CD4-positive, CD25-positive, alpha-beta regulatory T cell (primary cell): ENCODE results near the gene PA2G4. TPM values are rescaled to one million over a fixed set of nuclear protein-coding genes. Genes with fewer than 3 reads are reported as not detected.
"Not testable (repeated sequence)": the region's sequence is repeated elsewhere in the genome, so short reads cannot be mapped to it uniquely, and the experiment has no call there.

ENCODE experiments used
- ATAC-seq, 2 donors: fragments of 150-1000 bp; cut with Tn5 transposase; one replicate each; pipeline ENCODE4 v1.10.0; 2021; ENCODE audit warnings: low read depth in 2 of 2, moderate number of reproducible peaks in 2 of 2, moderate library complexity in 1 of 2
- DNase-seq, 3 donors: peaks; one replicate each; pipeline versions ENCODE4 v3.0.0 to v3.0.0-alpha.2; 2012 to 2022; ENCODE audit warnings: mixed read lengths in 1 of 3
- H3K27ac ChIP-seq: one replicate; pipeline ENCODE4 v1.7.0; 2013; ENCODE audit warnings: mild to moderate bottlenecking, low read length; ENCODE audit not compliant: insufficient read depth, poor library complexity, severe bottlenecking
- H3K27me3 ChIP-seq: one replicate; pipeline ENCODE4 v1.7.0; 2013; ENCODE audit warnings: low read length; ENCODE audit not compliant: control insufficient read depth, insufficient read depth
- H3K36me3 ChIP-seq: one replicate; pipeline ENCODE4 v1.7.0; 2013; ENCODE audit warnings: mild to moderate bottlenecking, low read length, moderate library complexity; ENCODE audit not compliant: control insufficient read depth, insufficient read depth
- H3K4me1 ChIP-seq: 2 replicates; pipeline ENCODE4 v1.7.0; 2013; ENCODE audit warnings: mild to moderate bottlenecking, low read length; ENCODE audit not compliant: insufficient read depth, control insufficient read depth, poor library complexity, severe bottlenecking
- H3K4me3 ChIP-seq: one replicate; pipeline ENCODE4 v1.7.0; 2013; ENCODE audit warnings: low read depth, mild to moderate bottlenecking, low read length, moderate library complexity
- H3K9me3 ChIP-seq, 2 experiments: 1 replicate in 1 of 2; 2 replicates in 1 of 2; pipeline ENCODE4 v1.7.0; 2013; ENCODE audit warnings: low read length in 2 of 2, mild to moderate bottlenecking in 1 of 2, moderate library complexity in 1 of 2; ENCODE audit not compliant: control insufficient read depth in 2 of 2
- H3K27ac Mint-ChIP-seq, 3 donors: one replicate each; pipeline ENCODE4 v1.8.0; 2020 to 2022; ENCODE audit warnings: mild to moderate bottlenecking in 3 of 3, mixed read lengths in 3 of 3, moderate library complexity in 2 of 3
- H3K27me3 Mint-ChIP-seq: one replicate; pipeline ENCODE4 v1.8.0; 2022; ENCODE audit warnings: mild to moderate bottlenecking, mixed read lengths
- H3K36me3 Mint-ChIP-seq: one replicate; pipeline ENCODE4 v1.8.0; 2020; ENCODE audit warnings: mixed read lengths
- H3K4me1 Mint-ChIP-seq, 4 donors: one replicate each; pipeline ENCODE4 v1.8.0; 2020 to 2022; ENCODE audit warnings: mixed read lengths in 4 of 4, mild to moderate bottlenecking in 1 of 4
- H3K4me3 Mint-ChIP-seq, 4 donors: one replicate each; pipeline ENCODE4 v1.8.0; 2020 to 2022; ENCODE audit warnings: mild to moderate bottlenecking in 4 of 4, mixed read lengths in 4 of 4, moderate library complexity in 3 of 4
- H3K9me3 Mint-ChIP-seq, 7 donors: one replicate each; pipeline ENCODE4 v1.8.0; 2020 to 2022; ENCODE audit warnings: mixed read lengths in 7 of 7, mild to moderate bottlenecking in 3 of 7, moderate library complexity in 2 of 7
- polyA plus RNA-seq, 4 donors: library from polyadenylated mRNA; unstranded; fragments of 300-500 nt; fragmentation: Illumina TruSeq; gene quantifications; one replicate each; pipeline ENCODE4 v1.2.3, GENCODE V29; 2021
- total RNA-seq: library from RNA; stranded (reverse); gene quantifications from one replicate; pipeline ENCODE4 v1.2.3, GENCODE V29; 2022

Gene PA2G4
- total and polyA plus RNA-seq, 5 donors from 2014 or later: 63.8 to 203 (median 196) TPM

DNA sequence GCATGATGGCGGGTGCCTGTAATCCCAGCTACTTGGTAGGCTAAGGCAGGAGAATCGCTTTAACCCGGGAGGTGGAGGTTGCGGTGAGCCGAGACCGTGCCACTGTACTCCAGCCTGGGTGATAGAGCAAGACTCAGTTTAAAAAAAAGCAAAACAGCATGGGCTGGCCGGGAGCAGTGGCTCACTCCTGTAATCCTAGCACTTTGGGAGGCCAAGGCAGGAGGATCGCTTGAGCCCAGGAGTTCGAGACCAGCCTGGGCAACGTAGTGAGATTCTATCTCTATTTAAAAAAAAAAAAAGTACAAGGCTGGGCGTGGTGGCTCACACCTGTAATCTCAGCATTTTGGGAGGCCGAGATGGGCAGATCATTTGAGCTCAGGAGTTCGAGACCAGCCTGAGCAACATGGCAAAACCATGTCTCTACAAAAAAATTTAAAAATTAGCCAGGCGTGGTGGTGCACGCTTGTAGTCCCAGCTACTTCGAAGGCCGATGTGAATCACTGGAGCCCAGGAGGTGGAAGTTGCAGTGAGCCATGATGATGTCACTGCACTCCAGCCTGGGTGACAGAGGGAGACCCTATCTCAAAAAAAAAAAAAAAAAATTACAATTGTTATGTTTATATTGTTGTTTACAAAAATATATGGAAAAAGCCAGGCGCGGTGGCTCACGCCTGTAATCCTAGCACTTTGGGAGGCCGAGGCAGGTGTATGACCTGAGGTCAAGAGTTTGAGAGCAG, 52.3 kb downstream of the PA2G4 start:
- not testable (repeated sequence) for H3K9me3 Mint-ChIP-seq, H3K27me3 ChIP-seq, H3K27ac ChIP-seq, H3K27me3 Mint-ChIP-seq, ATAC-seq, DNase-seq, H3K9me3 ChIP-seq
- H3K4me1 ChIP-seq: peaks cover 55% of the 10 kb centered on the region
- peak overlapping the region; percentile 92 to 100 (median 100) for H3K4me3 Mint-ChIP-seq
- peaks cover 14% of the 10 kb centered on the region for H3K36me3 ChIP-seq
- peak overlapping the region; percentile 98 for H3K4me3 ChIP-seq
- peak overlapping the region in 2 of 3 donors; percentile 98 to 100 for H3K27ac Mint-ChIP-seq
- H3K36me3 Mint-ChIP-seq: peaks cover 14% of the 10 kb centered on the region
- peaks cover 6 to 71% (median 38%) of the 10 kb centered on the region in 4 donors for H3K4me1 Mint-ChIP-seq

- Mint-ChIP-seq H3K27me3 (peaks cover 4% of the 10 kb centered on the region), H3K4me3 (peak overlapping the region; percentile 92 to 100 (median 100)), H3K4me1 (peaks cover 0 to 68% (median 34%) of the 10 kb centered on the region in 4 donors), H3K27ac (peak overlapping the region; percentile 95 to 100 (median 98)), H3K36me3 (peaks cover 16% of the 10 kb centered on the region), H3K9me3 (no peaks in the 10 kb centered on the region)
- Histone ChIP-seq H3K27ac (peak overlapping the region; percentile 95), H3K36me3 (peaks cover 22% of the 10 kb centered on the region), H3K27me3 (no peaks in the 10 kb centered on the region), H3K4me1 (peaks cover 53% of the 10 kb centered on the region), H3K9me3 (no peaks in the 10 kb centered on the region), H3K4me3 (peak overlapping the region; percentile 98)
- ATAC-seq (peak; percentile 46 to 50), DNase-seq (peak; percentile 55 to 84 (median 72))
Measured at GRCh38 chr12:56157201-56158028, 53.1 kb downstream of the PA2G4 start.

DNA sequence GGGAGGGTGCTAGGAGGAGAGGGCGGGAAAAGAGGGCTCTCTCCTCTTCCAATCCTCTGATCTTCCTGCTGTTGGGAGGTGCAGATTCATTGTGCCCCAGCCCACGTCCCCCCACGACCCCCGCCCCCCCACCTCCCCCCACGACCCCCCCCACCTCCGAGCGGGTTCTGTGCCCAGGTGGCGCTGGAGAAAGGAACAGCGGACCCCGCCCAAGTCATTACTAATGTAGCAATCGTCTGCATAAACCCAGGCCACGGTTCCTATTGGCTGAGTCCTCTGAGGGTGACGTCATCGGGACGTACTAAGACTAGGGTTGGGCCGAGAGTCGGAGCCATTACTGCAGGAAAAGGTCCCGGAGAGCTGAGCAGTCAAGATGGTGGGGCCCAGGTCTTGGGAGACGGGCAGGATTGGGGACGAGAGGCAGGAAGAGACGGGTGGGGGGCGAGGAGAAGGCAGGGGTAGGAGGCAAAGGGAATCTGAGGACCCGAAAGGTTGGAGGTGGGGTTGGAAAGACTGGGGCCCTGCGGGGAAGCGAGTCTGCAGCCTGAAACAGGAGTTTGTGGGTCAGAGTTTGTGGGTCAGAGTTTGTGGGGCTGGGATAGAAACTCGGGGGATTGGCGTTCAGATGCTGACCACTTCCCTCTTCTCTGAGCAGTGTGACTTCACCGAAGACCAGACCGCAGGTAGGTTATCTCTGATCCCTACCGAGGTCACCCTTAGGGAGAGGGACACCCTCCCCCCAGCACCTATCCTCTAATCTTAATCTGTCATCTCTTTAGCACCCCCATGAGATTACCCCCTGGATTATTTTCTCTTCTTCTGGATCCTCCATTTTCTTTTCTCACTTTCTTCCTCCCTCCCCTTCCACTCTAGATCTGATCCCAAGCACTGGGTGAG, 53.9 kb downstream of the PA2G4 start, which contains the start of gene MYL6:
MYL6 (plus strand) TSS at position 331 of the 897 bp plus-strand sequence; CDS start at position 374, 43 bp downstream.
- H3K9me3 ChIP-seq: no peaks in the 10 kb centered on the region
- Mint-ChIP-seq H3K27ac (peak within 1 kb of the TSS; percentile 98 to 100 (median 100)), H3K4me1 (peaks cover 0 to 61% (median 31%) of the 10 kb centered on the region in 4 donors), H3K27me3 (no peaks in the 10 kb centered on the region), H3K36me3 (peaks cover 16% of the 10 kb centered on the region), H3K4me3 (peak within 1 kb of the TSS; percentile 92 to 100 (median 100)), H3K9me3 (no peaks in the 10 kb centered on the region)
- H3K27ac ChIP-seq: peak within 1 kb of the TSS; percentile 95
- H3K4me3 ChIP-seq: peak within 1 kb of the TSS; percentile 98
- DNase-seq (peak; percentile 90 to 97 (median 91)), ATAC-seq (peak; percentile 89 to 91)
- H3K27me3 ChIP-seq: no peaks in the 10 kb centered on the region
- H3K36me3 ChIP-seq: peaks cover 31% of the 10 kb centered on the region
- peaks cover 46% of the 10 kb centered on the region for H3K4me1 ChIP-seq

GRCh38 chr12:56158926-56159461, 54.6 kb downstream of the PA2G4 start:
- H3K4me3 Mint-ChIP-seq: peak overlapping the region; percentile 92 to 100 (median 100)
- no peak for ATAC-seq
- Histone ChIP-seq H3K36me3 (peaks cover 38% of the 10 kb centered on the region), H3K4me3 (peak overlapping the region; percentile 98), H3K4me1 (peaks cover 46% of the 10 kb centered on the region), H3K27ac (peak overlapping the region; percentile 95), H3K27me3 (no peaks in the 10 kb centered on the region), H3K9me3 (no peaks in the 10 kb centered on the region)
- peak overlapping the region; percentile 98 to 100 (median 100) for H3K27ac Mint-ChIP-seq
- H3K27me3 Mint-ChIP-seq: no peaks in the 10 kb centered on the region
- H3K9me3 Mint-ChIP-seq: no peaks in the 10 kb centered on the region
- peaks cover 21% of the 10 kb centered on the region for H3K36me3 Mint-ChIP-seq
- peaks cover 0 to 59% (median 34%) of the 10 kb centered on the region in 4 donors for H3K4me1 Mint-ChIP-seq
- DNase-seq: peak; percentile 18 to 48 (median 23)

GRCh38 chr12:56159482-56160192, 55.3 kb downstream of the PA2G4 start:
- DNase-seq (peak in 1 of 3 donors; percentile 27), ATAC-seq (no peak)
- H3K9me3 Mint-ChIP-seq: no peaks in the 10 kb centered on the region
- H3K36me3 Mint-ChIP-seq: peaks cover 25% of the 10 kb centered on the region
- Histone ChIP-seq H3K27me3 (no peaks in the 10 kb centered on the region), H3K4me1 (peaks cover 46% of the 10 kb centered on the region), H3K36me3 (peaks cover 44% of the 10 kb centered on the region), H3K27ac (peak overlapping the region; percentile 95), H3K9me3 (no peaks in the 10 kb centered on the region), H3K4me3 (peak overlapping the region; percentile 98)
- H3K27me3 Mint-ChIP-seq: no peaks in the 10 kb centered on the region
- peaks cover 0 to 59% (median 34%) of the 10 kb centered on the region in 4 donors for H3K4me1 Mint-ChIP-seq
- H3K27ac Mint-ChIP-seq: peak overlapping the region; percentile 98 to 100 (median 100)
- H3K4me3 Mint-ChIP-seq: peak overlapping the region; percentile 92 to 100 (median 100)

- Mint-ChIP-seq H3K36me3 (peaks cover 25% of the 10 kb centered on the region), H3K27ac (peak overlapping the region; percentile 98 to 100 (median 100)), H3K9me3 (no peaks in the 10 kb centered on the region), H3K4me3 (peak overlapping the region; percentile 92 to 100 (median 100)), H3K27me3 (no peaks in the 10 kb centered on the region), H3K4me1 (peaks cover 0 to 58% (median 34%) of the 10 kb centered on the region in 4 donors)
- Histone ChIP-seq H3K36me3 (peaks cover 51% of the 10 kb centered on the region), H3K4me3 (peak overlapping the region; percentile 98), H3K9me3 (no peaks in the 10 kb centered on the region), H3K4me1 (peaks cover 46% of the 10 kb centered on the region), H3K27me3 (no peaks in the 10 kb centered on the region), H3K27ac (peak overlapping the region; percentile 95)
- peak; percentile 47 to 78 (median 67) for DNase-seq
- peak; percentile 44 to 58 for ATAC-seq
Measured at GRCh38 chr12:56160193-56160763, 55.9 kb downstream of the PA2G4 start.
